Measurements from ENCODE around the gene METTL27.

GRCh38 chr7:73789051-73789450 lies 53.3 kb downstream of the METTL27 start:
- TF ChIP-seq CTCF (IDR thresholded peaks at IDR 0.05): no peak
- no peak for TF ChIP-seq EZH2phosphoT487 (IDR thresholded peaks at IDR 0.05)
- TF ChIP-seq EZH2 (IDR thresholded peaks at IDR 0.05): no peak

Data from neural progenitor cell (in vitro differentiated cells).